Endothelial cell of umbilical vein (primary cell): ENCODE measurements around the gene PPP2R2C. TPM values are rescaled to one million over a fixed set of nuclear protein-coding genes. Genes with fewer than 3 reads are reported as not detected.

ENCODE experiments used
- BruUV-seq: library from RNA; stranded (reverse); fragments of 400-500 nt; replicated peaks from 2 replicates; lab custom pipeline; 2021; lab: Mats Ljungman, UMichigan
- CTCF ChIA-PET: fragments of 300-600, 350-600 bp; sonication (Branson Sonifier 250); formaldehyde crosslinking; loops from one replicate; lab custom pipeline; 2021; ENCODE audit warnings: antibody characterized with exemption, inconsistent platforms; lab: Charles Lee
- POLR2A ChIA-PET: fragments of 300-600, 350-600 bp; sonication (Branson Sonifier 250); formaldehyde crosslinking; loops from one replicate; lab custom pipeline; 2021; ENCODE audit warnings: antibody characterized with exemption, inconsistent platforms; lab: Charles Lee
- DNase-seq: peaks from one replicate; pipeline ENCODE4 v3.0.0-alpha.2; 2011; ENCODE audit warnings: low read depth, low spot score
- FAIRE-seq: peaks from 2 replicates; lab custom pipeline; 2011; peaks lifted over from hg19 to GRCh38; lab: Jason Lieb, UNC
- H2AFZ ChIP-seq: 2 replicates; pipeline ENCODE4 v1.6.0; 2012; ENCODE audit warnings: low read depth, low read length, control low read depth, inconsistent platforms
- H3K27ac ChIP-seq: 2 replicates; pipeline ENCODE4 v1.5.1; 2011; ENCODE audit warnings: low read depth, mild to moderate bottlenecking, control low read depth, low read length, moderate library complexity; ENCODE audit not compliant: insufficient read depth
- H3K27me3 ChIP-seq, 2 experiments: 2 replicates each; pipeline versions ENCODE4 v1.6.0 to v1.6.1; 2011; ENCODE audit warnings: low read length in 2 of 2, mixed read lengths in 1 of 2; ENCODE audit not compliant: control insufficient read depth in 2 of 2, insufficient read depth in 2 of 2
- H3K36me3 ChIP-seq, 2 experiments: 2 replicates in 1 of 2; 3 replicates in 1 of 2; pipeline ENCODE4 v1.5.1; 2011; ENCODE audit warnings: low read length in 2 of 2, mild to moderate bottlenecking in 1 of 2, moderate library complexity in 1 of 2; ENCODE audit not compliant: control insufficient read depth in 2 of 2, insufficient read depth in 2 of 2; ENCODE audit errors: extremely low read depth in 1 of 2
- H3K4me1 ChIP-seq: 3 replicates; pipeline ENCODE4 v1.5.1; 2011; ENCODE audit warnings: mild to moderate bottlenecking, low read length; ENCODE audit not compliant: control insufficient read depth, insufficient read depth; ENCODE audit errors: extremely low read depth
- H3K4me2 ChIP-seq: 2 replicates; pipeline ENCODE4 v1.6.1; 2011; ENCODE audit warnings: low read length, control low read depth, mixed read lengths; ENCODE audit not compliant: insufficient read depth
- H3K4me3 ChIP-seq, 3 experiments: fragments of 200-600 bp in 1 of 3; sonication (generic), shearing (Covaris generic) in 1 of 3; replicated peaks in 1 of 3; 2 replicates each; pipeline ENCODE4 v1.5.1; 2011 to 2016; ENCODE audit warnings: control low read depth in 3 of 3, low read length in 3 of 3, mild to moderate bottlenecking in 2 of 3, inconsistent platforms in 1 of 3, low read depth in 1 of 3, moderate library complexity in 1 of 3; ENCODE audit not compliant: insufficient read depth in 1 of 3
- H3K79me2 ChIP-seq: 2 replicates; pipeline ENCODE4 v1.6.0; 2012; ENCODE audit warnings: low read length, inconsistent platforms; ENCODE audit not compliant: control insufficient read depth, insufficient read depth
- H3K9ac ChIP-seq: replicated peaks from 2 replicates; pipeline ENCODE3; 2011; ENCODE audit warnings: low read length, control low read depth; ENCODE audit not compliant: insufficient read depth; ENCODE audit errors: extremely low read depth
- H3K9me1 ChIP-seq: replicated peaks from 3 replicates; pipeline ENCODE4 v1.6.0; 2011; ENCODE audit warnings: mild to moderate bottlenecking, low read length; ENCODE audit not compliant: control insufficient read depth, insufficient read depth; ENCODE audit errors: extremely low read depth
- H3K9me3 ChIP-seq: replicated peaks from 2 replicates; pipeline ENCODE4 v1.5.1; 2012; ENCODE audit warnings: low read length, inconsistent platforms; ENCODE audit not compliant: control insufficient read depth, insufficient read depth
- H4K20me1 ChIP-seq: replicated peaks from 2 replicates; pipeline ENCODE3; 2011; ENCODE audit warnings: mild to moderate bottlenecking, low read length; ENCODE audit not compliant: control insufficient read depth, insufficient read depth; ENCODE audit errors: extremely low read depth
- FOS ChIP-seq: IDR thresholded peaks from 2 replicates; pipeline ENCODE4 v1.6.1; 2011; ENCODE audit warnings: mild to moderate bottlenecking, low read length, moderate library complexity, borderline replicate concordance; ENCODE audit not compliant: insufficient read depth
- GATA2 ChIP-seq: IDR thresholded peaks from 2 replicates; pipeline ENCODE4 v1.7.0; 2011; ENCODE audit warnings: low read depth, mild to moderate bottlenecking, moderate library complexity, mixed read lengths, low read length; ENCODE audit not compliant: insufficient read length, insufficient read depth
- JUN ChIP-seq: IDR thresholded peaks from 2 replicates; pipeline ENCODE4 v1.6.1; 2011; ENCODE audit warnings: borderline replicate concordance, low read depth; ENCODE audit not compliant: insufficient read length, insufficient read depth
- MYC ChIP-seq: IDR thresholded peaks from one replicate; pipeline ENCODE4 v1.6.1; 2011; ENCODE audit warnings: mild to moderate bottlenecking, low read depth, low read length
- POLR2AphosphoS5 ChIP-seq: IDR thresholded peaks from 2 replicates; pipeline ENCODE4 v1.6.1; 2012; ENCODE audit warnings: low read depth, mild to moderate bottlenecking, control low read depth, low read length, moderate library complexity; ENCODE audit not compliant: insufficient read depth
- dilution Hi-C: fragments of 300-500 bp; cut with MboI; formaldehyde crosslinking; loops from one replicate; pipeline ENCODE4 v1.15.0; 2019; ENCODE audit warnings: low sequenced_read_pairs; ENCODE audit not compliant: extremely low pct_ligation_motif_present
- intact Hi-C: fragments of 100-400 bp; cut with micrococcal nuclease; formaldehyde crosslinking; loops from one replicate; pipeline ENCODE4 v1.10.0; 2022
- polyA plus RNA-seq, 4 experiments: library from polyadenylated mRNA; depleted of rRNA in 3 of 4; stranded (reverse) in 3 of 4; unstranded in 1 of 4; fragments of >200 nt; gene quantifications; 2 replicates each; pipeline versions ENCODE4 v1.2.1 to v1.2.3, GENCODE V29; 2011 to 2012; ENCODE audit warnings: missing spikeins in 1 of 4
- total RNA-seq: library from RNA; stranded (reverse); gene quantifications from 2 replicates; pipeline ENCODE4 v1.2.3, GENCODE V29; 2021
- TF ChIP-seq, protein P1 (sequence below): IDR thresholded peaks from 2 replicates; pipeline ENCODE4 v1.6.1; 2011; ENCODE audit not compliant: insufficient read depth, insufficient read length
- TF ChIP-seq, protein P2 (sequence below), 2 donors: IDR thresholded peaks; 1 replicate in 1 of 2; 2 replicates in 1 of 2; pipeline ENCODE4 v1.5.1; 2011; ENCODE audit warnings: low read length in 2 of 2, mild to moderate bottlenecking in 2 of 2, moderate library complexity in 2 of 2, control low read depth in 1 of 2, inconsistent platforms in 1 of 2, low read depth in 1 of 2; ENCODE audit not compliant: insufficient read depth in 1 of 2; ENCODE audit errors: extremely low read depth in 1 of 2

PPP2R2C gene
- total and polyA plus RNA-seq, 2 donors (not counting 3 experiments of a cell fraction or from before 2014, with no cell fraction given): 0.03 to 0.09 TPM

DNA sequence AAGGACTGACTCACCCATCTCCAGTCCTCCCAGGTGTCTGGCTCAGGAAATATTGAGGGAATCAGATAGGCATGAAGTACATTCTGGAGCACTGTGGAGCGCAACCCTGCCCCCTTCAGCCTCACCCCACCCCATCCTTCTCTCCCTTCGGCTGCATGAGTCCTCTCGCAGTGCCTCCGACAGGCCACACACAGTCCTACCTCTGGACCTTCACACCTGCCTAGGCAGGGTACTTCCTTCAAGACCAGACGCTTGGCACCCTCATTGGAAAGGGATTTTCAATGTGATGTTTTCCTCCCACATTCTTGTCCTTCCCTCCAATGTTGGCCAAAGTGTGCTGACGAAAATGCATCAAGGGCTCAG lies 26.8 kb upstream of the PPP2R2C start:
- no peak overlapping the region for H3K4me2 ChIP-seq
- H3K27ac ChIP-seq: no peak overlapping the region
- TF ChIP-seq POLR2AphosphoS5 (no peak), GATA2 (no peak), MYC (no peak), FOS (no peak), JUN (no peak)
- TF ChIP-seq, protein P1, sequence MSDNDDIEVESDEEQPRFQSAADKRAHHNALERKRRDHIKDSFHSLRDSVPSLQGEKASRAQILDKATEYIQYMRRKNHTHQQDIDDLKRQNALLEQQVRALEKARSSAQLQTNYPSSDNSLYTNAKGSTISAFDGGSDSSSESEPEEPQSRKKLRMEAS: no peak
- TF ChIP-seq, protein P2, sequence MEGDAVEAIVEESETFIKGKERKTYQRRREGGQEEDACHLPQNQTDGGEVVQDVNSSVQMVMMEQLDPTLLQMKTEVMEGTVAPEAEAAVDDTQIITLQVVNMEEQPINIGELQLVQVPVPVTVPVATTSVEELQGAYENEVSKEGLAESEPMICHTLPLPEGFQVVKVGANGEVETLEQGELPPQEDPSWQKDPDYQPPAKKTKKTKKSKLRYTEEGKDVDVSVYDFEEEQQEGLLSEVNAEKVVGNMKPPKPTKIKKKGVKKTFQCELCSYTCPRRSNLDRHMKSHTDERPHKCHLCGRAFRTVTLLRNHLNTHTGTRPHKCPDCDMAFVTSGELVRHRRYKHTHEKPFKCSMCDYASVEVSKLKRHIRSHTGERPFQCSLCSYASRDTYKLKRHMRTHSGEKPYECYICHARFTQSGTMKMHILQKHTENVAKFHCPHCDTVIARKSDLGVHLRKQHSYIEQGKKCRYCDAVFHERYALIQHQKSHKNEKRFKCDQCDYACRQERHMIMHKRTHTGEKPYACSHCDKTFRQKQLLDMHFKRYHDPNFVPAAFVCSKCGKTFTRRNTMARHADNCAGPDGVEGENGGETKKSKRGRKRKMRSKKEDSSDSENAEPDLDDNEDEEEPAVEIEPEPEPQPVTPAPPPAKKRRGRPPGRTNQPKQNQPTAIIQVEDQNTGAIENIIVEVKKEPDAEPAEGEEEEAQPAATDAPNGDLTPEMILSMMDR (IDR thresholded peaks at IDR 0.05; ENCODE audit: extremely low read depth in 1 of 2, insufficient read depth in 1 of 2, low read depth in 1 of 2, low read length in 2 of 2): no peak
- H3K9ac ChIP-seq: no peak overlapping the region
- H3K9me1 ChIP-seq: no peaks in the 10 kb centered on the region
- POLR2A ChIA-PET: no interaction called here
- no peaks in the 10 kb centered on the region for H3K36me3 ChIP-seq
- dilution Hi-C loops: no loop called here
- H3K4me3 ChIP-seq: no peak overlapping the region
- no peaks in the 10 kb centered on the region for H3K27me3 ChIP-seq
- no TSS peak for BruUV-seq
- DNase-seq: no peak
- FAIRE-seq: no peak
- CTCF ChIA-PET: no interaction called here
- intact Hi-C loops: no loop called here
- H4K20me1 ChIP-seq: no peaks in the 10 kb centered on the region
- no peak overlapping the region for H2AFZ ChIP-seq
- H3K79me2 ChIP-seq: no peaks in the 10 kb centered on the region
- no peaks in the 10 kb centered on the region for H3K9me3 ChIP-seq
- H3K4me1 ChIP-seq: no peaks in the 10 kb centered on the region
